ENCODE results near the gene GALNT9. TPM values are rescaled to one million over a fixed set of nuclear protein-coding genes. Genes with fewer than 3 reads are reported as not detected.

GALNT9 gene
- total and polyA plus RNA-seq, 2 experiments from 2014 or later = 3.9 to 4.7 TPM

- WGBS (ENCODE audit: low lambda C conversion rate, missing lambda C conversion rate) = 92% methylated on average over 14 of the region's 17 CpGs
- Histone ChIP-seq H3K4me3 (no peak overlapping the region), H3K27ac (no peak overlapping the region), H4K20me1 (ENCODE audit: insufficient read depth, poor library complexity, severe bottlenecking) (no peaks in the 10 kb centered on the region), H3K36me3 (replicated peaks; ENCODE audit: insufficient read depth, low read depth) (no peaks in the 10 kb centered on the region), H3K4me2 (no peak overlapping the region), H3K9me2 (replicated peaks; ENCODE audit: insufficient read depth) (no peaks in the 10 kb centered on the region), H3K4me1 (ENCODE audit: insufficient read depth) (no peaks in the 10 kb centered on the region), H3K9me3 (ENCODE audit: low read depth) (no peaks in the 10 kb centered on the region), H3K27me3 (peaks cover 6% of the 10 kb centered on the region), H3K79me2 (no peaks in the 10 kb centered on the region), H2AFZ (no peak overlapping the region)
- TF ChIP-seq EZH2 (IDR thresholded peaks at IDR 0.05; ENCODE audit: borderline replicate concordance) (no peak), CTCF (IDR thresholded peaks at IDR 0.05; ENCODE audit: poor library complexity) (no peak), EZH2phosphoT487 (IDR thresholded peaks at IDR 0.05; ENCODE audit: low read depth, severe bottlenecking, unreplicated experiment) (no peak)
- DNase-seq (ENCODE audit: low spot score) = no peak
Measured at GRCh38 chr12:132211816-132212215, 117.6 kb downstream of the GALNT9 start.

- H3K9me3 ChIP-seq (ENCODE audit: low read depth) = no peaks in the 10 kb centered on the region
- H4K20me1 ChIP-seq (ENCODE audit: insufficient read depth, poor library complexity, severe bottlenecking) = no peaks in the 10 kb centered on the region
- DNase-seq (ENCODE audit: low spot score) = no peak
- peaks cover 5% of the 10 kb centered on the region for H3K27me3 ChIP-seq
- H3K9me2 ChIP-seq (replicated peaks; ENCODE audit: insufficient read depth) = no peaks in the 10 kb centered on the region
- TF ChIP-seq EZH2 (IDR thresholded peaks at IDR 0.05; ENCODE audit: borderline replicate concordance) (no peak), CTCF (IDR thresholded peaks at IDR 0.05; ENCODE audit: poor library complexity) (no peak), EZH2phosphoT487 (IDR thresholded peaks at IDR 0.05; ENCODE audit: low read depth, severe bottlenecking, unreplicated experiment) (no peak)
- WGBS (ENCODE audit: low lambda C conversion rate, missing lambda C conversion rate) = 93% methylated on average over 18 of the region's 18 CpGs
- no peaks in the 10 kb centered on the region for H3K4me1 ChIP-seq (ENCODE audit: insufficient read depth)
- H3K4me2 ChIP-seq = no peak overlapping the region
- H3K79me2 ChIP-seq = no peaks in the 10 kb centered on the region
- no peak overlapping the region for H2AFZ ChIP-seq
- H3K27ac ChIP-seq = no peak overlapping the region
- no peaks in the 10 kb centered on the region for H3K36me3 ChIP-seq (replicated peaks; ENCODE audit: insufficient read depth, low read depth)
- no peak overlapping the region for H3K4me3 ChIP-seq
Measured at GRCh38 chr12:132211326-132211725, 118.1 kb downstream of the GALNT9 start.

GRCh38 chr12:132210223-132211055 lies 119.0 kb downstream of the GALNT9 start:
- H3K36me3 ChIP-seq (replicated peaks; ENCODE audit: insufficient read depth, low read depth) = no peaks in the 10 kb centered on the region
- no peak overlapping the region for H2AFZ ChIP-seq
- H3K27ac ChIP-seq = no peak overlapping the region
- no peaks in the 10 kb centered on the region for H3K4me1 ChIP-seq (ENCODE audit: insufficient read depth)
- WGBS (ENCODE audit: low lambda C conversion rate, missing lambda C conversion rate) = 91% methylated on average over 48 of the region's 48 CpGs
- peaks cover under 1% of the 10 kb centered on the region for H3K27me3 ChIP-seq
- H4K20me1 ChIP-seq (ENCODE audit: insufficient read depth, poor library complexity, severe bottlenecking) = no peaks in the 10 kb centered on the region
- no peaks in the 10 kb centered on the region for H3K9me3 ChIP-seq (ENCODE audit: low read depth)
- no peak for DNase-seq (ENCODE audit: low spot score)
- H3K4me2 ChIP-seq = no peak overlapping the region
- H3K9me2 ChIP-seq (replicated peaks; ENCODE audit: insufficient read depth) = no peaks in the 10 kb centered on the region
- TF ChIP-seq EZH2 (IDR thresholded peaks at IDR 0.05; ENCODE audit: borderline replicate concordance) (no peak), CTCF (IDR thresholded peaks at IDR 0.05; ENCODE audit: poor library complexity) (no peak)
- H3K4me3 ChIP-seq = no peak overlapping the region
- no peaks in the 10 kb centered on the region for H3K79me2 ChIP-seq

All from hepatocyte (in vitro differentiated cells).